Loucy (cell line): ENCODE data around the gene ZNF205.
A peak's percentile ranks its signal among the peaks of the same experiment; 100 is the strongest.

Source experiments
- H2AFZ ChIP-seq: fragments of 200-600 bp; sonication (generic); 2 replicates; pipeline ENCODE4 v1.6.0; 2016; ENCODE audit warnings: antibody characterized with exemption, mild to moderate bottlenecking, low read length, moderate library complexity
- H3F3A ChIP-seq: fragments of 200-600 bp; 2 replicates; pipeline ENCODE4 v1.6.0; 2016; ENCODE audit warnings: antibody characterized with exemption, low read depth, mild to moderate bottlenecking
- H3K27me3 ChIP-seq: fragments of 200-600 bp; sonication (generic); 2 replicates; pipeline ENCODE4 v1.6.1; 2014; ENCODE audit warnings: low read length, mild to moderate bottlenecking; ENCODE audit not compliant: insufficient read depth, poor library complexity, severe bottlenecking
- H3K36me3 ChIP-seq: fragments of 200-600 bp; sonication (generic); 2 replicates; pipeline ENCODE4 v1.6.1; 2016; ENCODE audit warnings: low read length; ENCODE audit not compliant: insufficient read depth
- H3K4me1 ChIP-seq: fragments of 200-600 bp; sonication (generic); 2 replicates; pipeline ENCODE4 v1.5.1; 2014; ENCODE audit warnings: low read length, mild to moderate bottlenecking; ENCODE audit not compliant: insufficient read depth, poor library complexity, severe bottlenecking
- H3K4me2 ChIP-seq: fragments of 200-600 bp; sonication (generic); 2 replicates; pipeline ENCODE4 v1.6.0; 2014; ENCODE audit warnings: antibody characterized with exemption, low read length, low read depth, mild to moderate bottlenecking; ENCODE audit not compliant: poor library complexity, severe bottlenecking
- H3K4me3 ChIP-seq: fragments of 200-600 bp; sonication (generic); 2 replicates; pipeline ENCODE4 v1.5.1; 2014; ENCODE audit warnings: low read length, mild to moderate bottlenecking, mixed read lengths; ENCODE audit not compliant: poor library complexity, severe bottlenecking
- H3K79me2 ChIP-seq: fragments of 200-600 bp; sonication (generic); 2 replicates; pipeline ENCODE4 v1.6.1; 2014; ENCODE audit warnings: low read length; ENCODE audit not compliant: insufficient read depth
- H3K9ac ChIP-seq: fragments of 200-600 bp; sonication (generic); 2 replicates; pipeline ENCODE4 v1.6.0; 2014; ENCODE audit warnings: mild to moderate bottlenecking, low read depth, low read length, moderate library complexity; ENCODE audit not compliant: poor library complexity, severe bottlenecking
- H3K9me2 ChIP-seq: fragments of 200-600 bp; sonication (generic); replicated peaks from 2 replicates; pipeline ENCODE4 v1.6.1; 2016; ENCODE audit warnings: low read depth, low read length, mixed read lengths
- H3K9me3 ChIP-seq: fragments of 200-600 bp; sonication (generic); 2 replicates; pipeline ENCODE4 v1.6.1; 2014; ENCODE audit warnings: mild to moderate bottlenecking, antibody characterized with exemption, low read length, low read depth; ENCODE audit not compliant: insufficient read depth
- H4K20me1 ChIP-seq: fragments of 200-600 bp; sonication (generic); 2 replicates; pipeline ENCODE4 v1.6.0; 2014; ENCODE audit warnings: antibody characterized with exemption, low read length, mild to moderate bottlenecking; ENCODE audit not compliant: insufficient read depth, poor library complexity, severe bottlenecking
- CTCF ChIP-seq: fragments of 200-600 bp; sonication (generic); conservative IDR thresholded peaks from 2 replicates; pipeline ENCODE4 v1.5.1; 2014; ENCODE audit warnings: mild to moderate bottlenecking, antibody characterized with exemption, low read length
- EZH2phosphoT487 ChIP-seq: fragments of 200-600 bp; IDR thresholded peaks from 2 replicates; pipeline ENCODE4 v1.6.1; 2018; ENCODE audit warnings: antibody characterized with exemption, mild to moderate bottlenecking, moderate library complexity, borderline replicate concordance

The ZNF205 gene

GRCh38 chr16:3122926-3123570 lies 10.7 kb downstream of the ZNF205 start:
- no peaks in the 10 kb centered on the region for H3K36me3 ChIP-seq
- peaks cover 8% of the 10 kb centered on the region for H3K4me1 ChIP-seq
- no peak overlapping the region for H2AFZ ChIP-seq
- no peaks in the 10 kb centered on the region for H3K9me2 ChIP-seq
- TF ChIP-seq EZH2phosphoT487 = no peak
- no peak for TF ChIP-seq CTCF
- H3K9ac ChIP-seq = no peak overlapping the region
- no peaks in the 10 kb centered on the region for H4K20me1 ChIP-seq
- H3K9me3 ChIP-seq = no peaks in the 10 kb centered on the region
- no peaks in the 10 kb centered on the region for H3K79me2 ChIP-seq
- no peak overlapping the region for H3K4me3 ChIP-seq
- no peak overlapping the region for H3K4me2 ChIP-seq
- no peaks in the 10 kb centered on the region for H3K27me3 ChIP-seq
- no peaks in the 10 kb centered on the region for H3F3A ChIP-seq

GRCh38 chr16:3123986-3124886 lies 11.8 kb downstream of the ZNF205 start:
- Histone ChIP-seq H4K20me1 (no peaks in the 10 kb centered on the region), H3K9me2 (no peaks in the 10 kb centered on the region), H3K4me2 (peak overlapping the region; percentile 79), H3K79me2 (no peaks in the 10 kb centered on the region), H3K4me3 (peak overlapping the region; percentile 82), H3F3A (no peaks in the 10 kb centered on the region), H3K27me3 (no peaks in the 10 kb centered on the region), H3K9ac (peak overlapping the region; percentile 68), H3K9me3 (no peaks in the 10 kb centered on the region), H3K4me1 (peaks cover 8% of the 10 kb centered on the region), H2AFZ (peak overlapping the region; percentile 73), H3K36me3 (no peaks in the 10 kb centered on the region)
- no peak for TF ChIP-seq CTCF

GRCh38 chr16:3127745-3128144 lies 15.4 kb downstream of the ZNF205 start:
- Histone ChIP-seq H3K9me2 (no peaks in the 10 kb centered on the region), H3K27me3 (no peaks in the 10 kb centered on the region), H3K9me3 (no peaks in the 10 kb centered on the region), H3K79me2 (peaks cover 5% of the 10 kb centered on the region; the same call in 1 of the 2 replicates), H3K4me3 (no peak overlapping the region), H3K36me3 (no peaks in the 10 kb centered on the region), H2AFZ (no peak overlapping the region), H3K4me1 (peaks cover 8% of the 10 kb centered on the region), H3F3A (no peaks in the 10 kb centered on the region), H3K4me2 (no peak overlapping the region), H3K9ac (no peak overlapping the region), H4K20me1 (no peaks in the 10 kb centered on the region)
- no peak for TF ChIP-seq EZH2phosphoT487
- no peak for TF ChIP-seq CTCF
